SK-N-MC (cell line): ENCODE results near the gene TRPM4.

Experiments used
- EZH2 ChIP-seq: fragments of 200-600 bp; sonication (generic); IDR thresholded peaks from one replicate; pipeline ENCODE4 v1.6.1; 2017; ENCODE audit warnings: antibody characterized with exemption
- FOXP2 ChIP-seq: optimal IDR thresholded peaks from 2 replicates; pipeline ENCODE3; 2011; ENCODE audit warnings: mild to moderate bottlenecking, moderate library complexity; ENCODE audit not compliant: insufficient read depth; ENCODE audit errors: extremely low read length, control extremely low read depth
- POLR2AphosphoS5 ChIP-seq: IDR thresholded peaks from 2 replicates; pipeline ENCODE4 v1.6.1; 2012; ENCODE audit warnings: mild to moderate bottlenecking, low read depth, low read length, borderline replicate concordance

- TF ChIP-seq EZH2 (no peak), POLR2AphosphoS5 (no peak), FOXP2 (no peak)
Measured at GRCh38 chr19:49196527-49197240, 39.1 kb downstream of the TRPM4 start.
